GM12865 (cell line): ENCODE results near the gene MLLT10.

Source experiments
- DNase-seq: peaks from one replicate; pipeline ENCODE4 v3.0.0; 2010; ENCODE audit warnings: low read depth
- H3K4me3 ChIP-seq: 2 replicates; pipeline ENCODE4 v1.5.1; 2011; ENCODE audit warnings: mild to moderate bottlenecking, low read depth, low read length, control low read depth
- TF ChIP-seq, protein P1 (sequence below): IDR thresholded peaks from 2 replicates; pipeline ENCODE4 v1.5.1; 2011; ENCODE audit warnings: low read length, control low read depth, low read depth, inconsistent platforms; ENCODE audit not compliant: insufficient read depth; ENCODE audit errors: missing control alignments

Gene MLLT10

GRCh38 chr10:21693418-21693817 lies 159.4 kb downstream of the MLLT10 start:
- H3K4me3 ChIP-seq: no peak overlapping the region
- TF ChIP-seq, protein P1, sequence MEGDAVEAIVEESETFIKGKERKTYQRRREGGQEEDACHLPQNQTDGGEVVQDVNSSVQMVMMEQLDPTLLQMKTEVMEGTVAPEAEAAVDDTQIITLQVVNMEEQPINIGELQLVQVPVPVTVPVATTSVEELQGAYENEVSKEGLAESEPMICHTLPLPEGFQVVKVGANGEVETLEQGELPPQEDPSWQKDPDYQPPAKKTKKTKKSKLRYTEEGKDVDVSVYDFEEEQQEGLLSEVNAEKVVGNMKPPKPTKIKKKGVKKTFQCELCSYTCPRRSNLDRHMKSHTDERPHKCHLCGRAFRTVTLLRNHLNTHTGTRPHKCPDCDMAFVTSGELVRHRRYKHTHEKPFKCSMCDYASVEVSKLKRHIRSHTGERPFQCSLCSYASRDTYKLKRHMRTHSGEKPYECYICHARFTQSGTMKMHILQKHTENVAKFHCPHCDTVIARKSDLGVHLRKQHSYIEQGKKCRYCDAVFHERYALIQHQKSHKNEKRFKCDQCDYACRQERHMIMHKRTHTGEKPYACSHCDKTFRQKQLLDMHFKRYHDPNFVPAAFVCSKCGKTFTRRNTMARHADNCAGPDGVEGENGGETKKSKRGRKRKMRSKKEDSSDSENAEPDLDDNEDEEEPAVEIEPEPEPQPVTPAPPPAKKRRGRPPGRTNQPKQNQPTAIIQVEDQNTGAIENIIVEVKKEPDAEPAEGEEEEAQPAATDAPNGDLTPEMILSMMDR: no peak
- DNase-seq: no peak

GRCh38 chr10:21694631-21695030 lies 160.6 kb downstream of the MLLT10 start:
- no peak for DNase-seq
- no peak overlapping the region for H3K4me3 ChIP-seq
- TF ChIP-seq, protein P1: no peak

GRCh38 chr10:21696302-21696701 lies 162.3 kb downstream of the MLLT10 start:
- TF ChIP-seq, protein P1: no peak
- DNase-seq: no peak
- H3K4me3 ChIP-seq: no peak overlapping the region

DNA sequence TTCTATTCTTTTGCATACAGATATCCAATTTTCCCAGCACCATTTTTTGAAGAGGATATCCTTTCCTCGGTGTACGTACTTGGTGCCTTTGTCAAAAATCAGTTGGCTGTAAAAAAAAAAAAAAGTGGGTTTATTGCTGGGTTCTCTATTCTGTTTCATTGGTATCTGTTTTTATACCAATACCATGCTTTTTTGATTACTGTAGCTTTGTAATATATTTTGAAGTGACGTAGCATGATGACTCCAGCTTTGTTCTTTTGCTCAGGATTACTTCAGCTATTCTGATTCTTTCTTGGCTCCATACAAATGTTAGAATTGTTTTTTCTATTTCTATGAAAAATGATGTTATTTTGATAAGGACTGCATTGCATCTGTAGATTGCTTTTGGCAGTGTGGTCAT lies 165.5 kb downstream of the MLLT10 start:
- DNase-seq: no peak

DNA sequence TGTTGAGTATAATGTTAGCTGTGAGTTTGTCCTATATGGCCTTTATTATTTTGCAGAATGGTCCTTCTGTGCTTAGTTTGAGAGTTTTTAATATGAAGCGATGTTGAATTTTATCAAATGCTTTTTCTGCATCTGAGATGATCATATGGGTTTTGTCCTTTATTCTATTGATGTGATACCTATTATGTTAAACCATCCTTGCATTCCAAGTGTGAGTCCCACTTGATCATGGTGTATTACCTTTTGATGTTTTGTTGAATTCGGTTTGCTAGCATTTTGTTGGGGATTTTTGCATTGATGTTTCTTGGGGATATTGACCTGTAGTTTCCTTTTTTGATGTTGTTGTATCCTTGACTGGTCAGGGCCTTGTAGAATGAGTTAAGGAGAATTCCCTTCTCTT lies 166.4 kb downstream of the MLLT10 start:
- H3K4me3 ChIP-seq: no peak overlapping the region
- TF ChIP-seq, protein P1: no peak
- no peak for DNase-seq

More for the DNA sequence above, 165.5 kb downstream of the MLLT10 start:
- no peak overlapping the region for H3K4me3 ChIP-seq
- TF ChIP-seq, protein P1: no peak

GRCh38 chr10:21702633-21703111 lies 168.6 kb downstream of the MLLT10 start:
- TF ChIP-seq, protein P1: no peak
- peak; percentile 53 for DNase-seq
- no peak overlapping the region; the same call in 1 of the 2 replicates for H3K4me3 ChIP-seq

- H3K4me3 ChIP-seq: no peak overlapping the region
- DNase-seq: no peak
- TF ChIP-seq, protein P1: no peak
These were observed 171.3 kb downstream of the MLLT10 start for GRCh38 chr10:21705142-21705827.
